Measurements from ENCODE around the gene ACE.

- TF ChIP-seq SUZ12 (IDR thresholded peaks at IDR 0.05; ENCODE audit: extremely low read depth, insufficient read depth, insufficient read length) (no peak), YY1 (IDR thresholded peaks at IDR 0.05; ENCODE audit: insufficient read depth, insufficient read length) (no peak), ZNF274 (IDR thresholded peaks at IDR 0.05; ENCODE audit: low read depth, low read length) (no peak)
These were observed 30.7 kb upstream of the ACE start, which contains the start of gene CYB561 for GRCh38 chr17:63445954-63446752.
